IMR-90 (cell line): ENCODE measurements around the gene UGT8. TPM values are rescaled to one million over a fixed set of nuclear protein-coding genes. Genes with fewer than 3 reads are reported as not detected.

Source experiments
- ATAC-seq: fragments of 200-7000 bp; cut with Tn5 transposase; 2 replicates; pipeline ENCODE4 v1.9.1; 2020; ENCODE audit warnings: low read depth, mild to moderate bottlenecking, moderate library complexity
- BruUV-seq: library from RNA; stranded (reverse); fragments of 400-500 nt; replicated peaks from 2 replicates; lab custom pipeline; 2021; lab: Mats Ljungman, UMichigan
- CTCF ChIA-PET: fragments of 300-600 bp; formaldehyde crosslinking; extraction: SDS; loops from one replicate; lab custom pipeline; 2021; ENCODE audit warnings: antibody characterized with exemption; lab: Yijun Ruan, JAX
- POLR2A ChIA-PET: fragments of 300-600 bp; sonication (Branson Sonifier 250); formaldehyde crosslinking; loops from one replicate; lab custom pipeline; 2022; ENCODE audit warnings: antibody characterized with exemption; ENCODE audit not compliant: unreplicated experiment; lab: Charles Lee
- DNase-seq: peaks from one replicate; pipeline ENCODE4 v3.0.0; 2013
- H2AFZ ChIP-seq: replicated peaks from 2 replicates; pipeline ENCODE3; 2013; ENCODE audit warnings: low read length, mild to moderate bottlenecking; ENCODE audit not compliant: poor library complexity
- H2AK5ac ChIP-seq: 2 replicates; pipeline ENCODE4 v1.6.1; 2013; ENCODE audit warnings: low read depth, low read length, inconsistent platforms
- H2AK9ac ChIP-seq: replicated peaks from 2 replicates; pipeline ENCODE3; 2013; ENCODE audit warnings: mild to moderate bottlenecking, low read depth, low read length, moderate library complexity; ENCODE audit not compliant: poor library complexity
- H2BK120ac ChIP-seq: 2 replicates; pipeline ENCODE4 v1.6.1; 2013; ENCODE audit warnings: low read depth, low read length, inconsistent platforms
- H2BK15ac ChIP-seq: 3 replicates; pipeline ENCODE4 v1.6.1; 2013; ENCODE audit warnings: low read depth, low read length, inconsistent platforms
- H2BK20ac ChIP-seq: 2 replicates; pipeline ENCODE4 v1.6.1; 2013; ENCODE audit warnings: low read depth, mild to moderate bottlenecking, inconsistent platforms, low read length, moderate library complexity
- H2BK5ac ChIP-seq: 2 replicates; pipeline ENCODE4 v1.6.1; 2013; ENCODE audit warnings: mild to moderate bottlenecking, low read depth, low read length, inconsistent platforms; ENCODE audit not compliant: poor library complexity, severe bottlenecking
- H3K14ac ChIP-seq: replicated peaks from 2 replicates; pipeline ENCODE4 v1.6.1; 2013; ENCODE audit warnings: low read depth, low read length, inconsistent platforms
- H3K18ac ChIP-seq: 2 replicates; pipeline ENCODE4 v1.6.1; 2013; ENCODE audit warnings: low read depth, low read length, control low read depth
- H3K23ac ChIP-seq: 2 replicates; pipeline ENCODE4 v1.6.1; 2013; ENCODE audit warnings: low read depth, low read length, inconsistent platforms
- H3K27ac ChIP-seq: 2 replicates; pipeline ENCODE4 v1.5.1; 2013; ENCODE audit warnings: mild to moderate bottlenecking, control low read depth, low read length; ENCODE audit not compliant: insufficient read depth
- H3K27me3 ChIP-seq: 2 replicates; pipeline ENCODE4 v1.6.1; 2013; ENCODE audit warnings: low read length; ENCODE audit not compliant: control insufficient read depth, insufficient read depth
- H3K36me3 ChIP-seq: 2 replicates; pipeline ENCODE4 v1.6.1; 2013; ENCODE audit warnings: low read length, mixed read lengths; ENCODE audit not compliant: control insufficient read depth, insufficient read depth
- H3K4ac ChIP-seq: 2 replicates; pipeline ENCODE4 v1.6.1; 2013; ENCODE audit warnings: low read depth, low read length, inconsistent platforms
- H3K4me1 ChIP-seq: 2 replicates; pipeline ENCODE4 v1.6.1; 2013; ENCODE audit warnings: low read length, mixed read lengths; ENCODE audit not compliant: control insufficient read depth, insufficient read depth
- H3K4me2 ChIP-seq: 2 replicates; pipeline ENCODE4 v1.6.1; 2013; ENCODE audit warnings: low read depth, mild to moderate bottlenecking, control low read depth, low read length, moderate library complexity
- H3K4me3 ChIP-seq: 2 replicates; pipeline ENCODE4 v1.5.1; 2013; ENCODE audit warnings: low read depth, mild to moderate bottlenecking, control low read depth, low read length, moderate library complexity; ENCODE audit not compliant: insufficient read depth
- H3K56ac ChIP-seq: 2 replicates; pipeline ENCODE4 v1.6.1; 2013; ENCODE audit warnings: low read length, inconsistent platforms; ENCODE audit not compliant: insufficient read depth; ENCODE audit errors: extremely low read depth
- H3K79me1 ChIP-seq, 2 experiments: 2 replicates each; pipeline ENCODE4 v1.6.1; 2013; ENCODE audit warnings: low read length in 2 of 2, inconsistent platforms in 1 of 2, low read depth in 1 of 2
- H3K9ac ChIP-seq: 2 replicates; pipeline ENCODE4 v1.6.1; 2013; ENCODE audit warnings: low read depth, low read length, control low read depth
- H3K9me1 ChIP-seq: 2 replicates; pipeline ENCODE4 v1.6.1; 2013; ENCODE audit warnings: low read length, inconsistent platforms; ENCODE audit not compliant: insufficient read depth
- H3K9me3 ChIP-seq: 2 replicates; pipeline ENCODE4 v1.6.1; 2013; ENCODE audit warnings: low read length; ENCODE audit not compliant: control insufficient read depth, insufficient read depth
- H4K20me1 ChIP-seq: 2 replicates; pipeline ENCODE4 v1.6.1; 2013; ENCODE audit warnings: low read length, inconsistent platforms; ENCODE audit not compliant: insufficient read depth
- H4K5ac ChIP-seq: 2 replicates; pipeline ENCODE4 v1.6.1; 2013; ENCODE audit warnings: mild to moderate bottlenecking, low read depth, low read length, control low read depth
- H4K8ac ChIP-seq, 2 experiments: 2 replicates each; pipeline ENCODE4 v1.6.1; 2013; ENCODE audit warnings: low read depth in 2 of 2, low read length in 2 of 2, control low read depth in 1 of 2, inconsistent platforms in 1 of 2
- H4K91ac ChIP-seq: 2 replicates; pipeline ENCODE4 v1.6.1; 2013; ENCODE audit warnings: low read depth, low read length, inconsistent platforms; ENCODE audit not compliant: insufficient read depth
- BHLHE40 ChIP-seq: fragments of 150-350 bp; IDR thresholded peaks from 2 replicates; pipeline ENCODE4 v1.6.1; 2016; ENCODE audit warnings: mild to moderate bottlenecking, low read depth, low read length
- CEBPB ChIP-seq: IDR thresholded peaks from 2 replicates; pipeline ENCODE4 v1.6.1; 2012; ENCODE audit warnings: low read depth, low read length, improper control_type of control experiment
- CHD1 ChIP-seq: IDR thresholded peaks from 2 replicates; pipeline ENCODE4 v1.6.1; 2012; ENCODE audit warnings: low read depth, low read length, improper control_type of control experiment
- FOS ChIP-seq: fragments of 150-350 bp; IDR thresholded peaks from 2 replicates; pipeline ENCODE4 v1.6.1; 2016; ENCODE audit warnings: low read depth, low read length
- MAFK ChIP-seq: IDR thresholded peaks from 2 replicates; pipeline ENCODE4 v1.6.1; 2012; ENCODE audit warnings: low read depth, low read length, improper control_type of control experiment
- MAZ ChIP-seq: IDR thresholded peaks from 2 replicates; pipeline ENCODE4 v1.6.1; 2012; ENCODE audit warnings: low read depth, mild to moderate bottlenecking, low read length, improper control_type of control experiment, moderate library complexity, borderline replicate concordance
- NFE2L2 ChIP-seq: fragments of 150-350 bp; IDR thresholded peaks from 2 replicates; pipeline ENCODE4 v1.6.1; 2016; ENCODE audit warnings: low read depth, mild to moderate bottlenecking, low read length
- RAD21 ChIP-seq: IDR thresholded peaks from 2 replicates; pipeline ENCODE4 v1.6.1; 2012; ENCODE audit warnings: low read length, improper control_type of control experiment
- RCOR1 ChIP-seq: IDR thresholded peaks from 2 replicates; pipeline ENCODE4 v1.6.1; 2012; ENCODE audit warnings: mild to moderate bottlenecking, low read length, improper control_type of control experiment; ENCODE audit not compliant: insufficient replicate concordance
- SMC3 ChIP-seq: fragments of 150-350 bp; IDR thresholded peaks from 2 replicates; pipeline ENCODE4 v1.6.1; 2016; ENCODE audit warnings: low read depth, mild to moderate bottlenecking, antibody characterized with exemption, low read length, moderate library complexity
- WGBS, 2 experiments: methylation state at CpG; one replicate each; pipeline versions ENCODE4 v1.1.5 to v1.1.7; 2013; ENCODE audit warnings: missing lambda C conversion rate in 2 of 2; ENCODE audit not compliant: insufficient read length in 1 of 2; ENCODE audit errors: extremely low coverage in 2 of 2; 5-methylcytosine and 5-hydroxymethylcytosine counted together
- dilution Hi-C: fragments of 300-500 bp; cut with HindIII; formaldehyde crosslinking; loops from one replicate; pipeline ENCODE4 v1.14.3; 2018; ENCODE audit warnings: low sequenced_read_pairs; ENCODE audit not compliant: unreplicated experiment
- in situ Hi-C: fragments of 300-500 bp; cut with MboI; formaldehyde crosslinking; loops from 3 replicates; pipeline ENCODE4 v1.14.3; 2019; ENCODE audit warnings: low sequenced_read_pairs, inconsistent platforms, mixed read lengths
- intact Hi-C: fragments of 100-400 bp; cut with micrococcal nuclease; formaldehyde crosslinking; loops from 2 replicates; pipeline ENCODE4 v1.10.0; 2022
- polyA plus RNA-seq, 3 experiments: library from polyadenylated mRNA; depleted of rRNA; stranded (reverse); fragments of >200 nt; gene quantifications; 2 replicates each; pipeline ENCODE4 v1.2.3, GENCODE V29; 2012; ENCODE audit warnings: low replicate concordance in 1 of 3
- total RNA-seq: library from RNA; depleted of rRNA; stranded (reverse); fragments of >200 nt; gene quantifications from 2 replicates; pipeline ENCODE4 v1.2.3, GENCODE V29; 2012
- TF ChIP-seq, protein P1 (sequence below): conservative IDR thresholded peaks from 2 replicates; pipeline ENCODE4 v1.5.1; 2012; ENCODE audit warnings: mild to moderate bottlenecking, low read depth, low read length, improper control_type of control experiment
- TF ChIP-seq, protein P2 (sequence below): fragments of 150-350 bp; IDR thresholded peaks from 2 replicates; pipeline ENCODE4 v1.6.1; 2016; ENCODE audit warnings: low read depth, mild to moderate bottlenecking, low read length, moderate library complexity, borderline replicate concordance
- TF ChIP-seq, protein P3 (sequence below): fragments of 150-350 bp; IDR thresholded peaks from 2 replicates; pipeline ENCODE4 v1.6.1; 2017; ENCODE audit warnings: mild to moderate bottlenecking, antibody characterized with exemption, low read length, low read depth

The UGT8 gene
- total and polyA plus RNA-seq, 2 of the 4 experiments (the other 2 are of a cell fraction): not detected

DNA sequence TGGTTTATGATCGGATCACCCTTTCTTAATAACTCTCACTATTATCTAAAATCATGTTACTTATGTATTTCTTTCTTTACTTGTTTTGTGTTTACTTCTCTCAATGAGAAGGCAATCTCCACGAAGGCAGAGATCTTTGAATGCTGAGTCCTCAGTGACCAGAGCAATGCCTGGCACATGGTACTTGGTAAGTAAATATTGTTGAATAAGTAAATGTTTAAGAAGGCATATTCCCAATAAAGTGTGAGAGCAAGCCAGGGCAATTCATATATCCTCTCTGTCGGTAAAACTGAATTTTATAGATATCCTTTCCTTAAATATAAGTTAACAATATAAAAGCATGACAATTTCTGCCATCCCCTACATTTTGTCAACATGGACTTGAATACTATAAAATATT lies 94.4 kb downstream of the UGT8 start:
- H4K20me1 ChIP-seq: no peaks in the 10 kb centered on the region
- no peak for ATAC-seq
- BruUV-seq: no TSS peak

More for the DNA sequence above, 94.4 kb downstream of the UGT8 start:
- H3K36me3 ChIP-seq: no peaks in the 10 kb centered on the region
- H3K4me1 ChIP-seq: no peaks in the 10 kb centered on the region
- H4K5ac ChIP-seq: no peak overlapping the region
- H3K23ac ChIP-seq: no peak overlapping the region
- no peak overlapping the region for H3K18ac ChIP-seq
- no peak overlapping the region for H2AFZ ChIP-seq
- intact Hi-C loops: loop anchor here (5.0 to 10.0 kb wide), 2 partner anchors 1416 to 1588 kb away; no protein-coding TSS in a partner anchor
- CTCF ChIA-PET: no interaction called here
- H3K4me2 ChIP-seq: no peak overlapping the region
- H2BK20ac ChIP-seq: no peak overlapping the region
- H2BK120ac ChIP-seq: no peak overlapping the region
- no peaks in the 10 kb centered on the region for H3K9me3 ChIP-seq
- in situ Hi-C loops: loop anchor here (10.0 kb wide), 1 partner anchor 298 kb away; no protein-coding TSS in a partner anchor
- H2AK9ac ChIP-seq: no peak overlapping the region
- no peak overlapping the region for H3K14ac ChIP-seq
- dilution Hi-C loops: no loop called here
- no peak overlapping the region for H3K9ac ChIP-seq
- H2BK15ac ChIP-seq: no peak overlapping the region
- no peak overlapping the region for H4K8ac ChIP-seq
- no peak overlapping the region for H3K4ac ChIP-seq
- no peaks in the 10 kb centered on the region for H3K79me1 ChIP-seq
- no peaks in the 10 kb centered on the region for H3K27me3 ChIP-seq
- TF ChIP-seq, protein P1, sequence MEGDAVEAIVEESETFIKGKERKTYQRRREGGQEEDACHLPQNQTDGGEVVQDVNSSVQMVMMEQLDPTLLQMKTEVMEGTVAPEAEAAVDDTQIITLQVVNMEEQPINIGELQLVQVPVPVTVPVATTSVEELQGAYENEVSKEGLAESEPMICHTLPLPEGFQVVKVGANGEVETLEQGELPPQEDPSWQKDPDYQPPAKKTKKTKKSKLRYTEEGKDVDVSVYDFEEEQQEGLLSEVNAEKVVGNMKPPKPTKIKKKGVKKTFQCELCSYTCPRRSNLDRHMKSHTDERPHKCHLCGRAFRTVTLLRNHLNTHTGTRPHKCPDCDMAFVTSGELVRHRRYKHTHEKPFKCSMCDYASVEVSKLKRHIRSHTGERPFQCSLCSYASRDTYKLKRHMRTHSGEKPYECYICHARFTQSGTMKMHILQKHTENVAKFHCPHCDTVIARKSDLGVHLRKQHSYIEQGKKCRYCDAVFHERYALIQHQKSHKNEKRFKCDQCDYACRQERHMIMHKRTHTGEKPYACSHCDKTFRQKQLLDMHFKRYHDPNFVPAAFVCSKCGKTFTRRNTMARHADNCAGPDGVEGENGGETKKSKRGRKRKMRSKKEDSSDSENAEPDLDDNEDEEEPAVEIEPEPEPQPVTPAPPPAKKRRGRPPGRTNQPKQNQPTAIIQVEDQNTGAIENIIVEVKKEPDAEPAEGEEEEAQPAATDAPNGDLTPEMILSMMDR: no peak
- TF ChIP-seq, protein P2, sequence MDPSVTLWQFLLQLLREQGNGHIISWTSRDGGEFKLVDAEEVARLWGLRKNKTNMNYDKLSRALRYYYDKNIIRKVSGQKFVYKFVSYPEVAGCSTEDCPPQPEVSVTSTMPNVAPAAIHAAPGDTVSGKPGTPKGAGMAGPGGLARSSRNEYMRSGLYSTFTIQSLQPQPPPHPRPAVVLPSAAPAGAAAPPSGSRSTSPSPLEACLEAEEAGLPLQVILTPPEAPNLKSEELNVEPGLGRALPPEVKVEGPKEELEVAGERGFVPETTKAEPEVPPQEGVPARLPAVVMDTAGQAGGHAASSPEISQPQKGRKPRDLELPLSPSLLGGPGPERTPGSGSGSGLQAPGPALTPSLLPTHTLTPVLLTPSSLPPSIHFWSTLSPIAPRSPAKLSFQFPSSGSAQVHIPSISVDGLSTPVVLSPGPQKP: no peak
- TF ChIP-seq SMC3 (no peak), FOS (no peak), MAFK (no peak), BHLHE40 (no peak), CHD1 (no peak), NFE2L2 (no peak), CEBPB (no peak), RAD21 (no peak), RCOR1 (no peak), MAZ (no peak)
- TF ChIP-seq, protein P3, sequence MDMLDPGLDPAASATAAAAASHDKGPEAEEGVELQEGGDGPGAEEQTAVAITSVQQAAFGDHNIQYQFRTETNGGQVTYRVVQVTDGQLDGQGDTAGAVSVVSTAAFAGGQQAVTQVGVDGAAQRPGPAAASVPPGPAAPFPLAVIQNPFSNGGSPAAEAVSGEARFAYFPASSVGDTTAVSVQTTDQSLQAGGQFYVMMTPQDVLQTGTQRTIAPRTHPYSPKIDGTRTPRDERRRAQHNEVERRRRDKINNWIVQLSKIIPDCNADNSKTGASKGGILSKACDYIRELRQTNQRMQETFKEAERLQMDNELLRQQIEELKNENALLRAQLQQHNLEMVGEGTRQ: no peak
- H2BK5ac ChIP-seq: no peak overlapping the region
- H3K27ac ChIP-seq: no peak overlapping the region
- no peak overlapping the region for H3K56ac ChIP-seq
- no peak for DNase-seq
- H2AK5ac ChIP-seq: no peak overlapping the region
- no peaks in the 10 kb centered on the region for H3K9me1 ChIP-seq
- no peak overlapping the region for H4K91ac ChIP-seq
- POLR2A ChIA-PET: no interaction called here
- no CpG with 5 or more reads among the region's 3 CpGs for WGBS, 2 experiments
- H3K4me3 ChIP-seq: no peak overlapping the region
